DMS79 treated with DMSO at 0.1 percent for 48 hours (cell line): ENCODE results near the gene CNPPD1.

Experiments used
- DNase-seq: peaks from one replicate; lab custom pipeline; 2025; lab: John Stamatoyannopoulos, UW

CNPPD1 gene

GRCh38 chr2:219176818-219177551 lies at the start of gene CNPPD1:
Gene CNPPD1 (minus strand): TSS chr2:219176925. CDS start chr2:219176828, 97 bp downstream.
- DNase-seq: peak; percentile 66

GRCh38 chr2:219225350-219225749 lies 48.6 kb upstream of the CNPPD1 start:
- DNase-seq: no peak

- no peak for DNase-seq
Measured at GRCh38 chr2:219223831-219224610, 47.3 kb upstream of the CNPPD1 start.

GRCh38 chr2:219221957-219222518 lies 45.3 kb upstream of the CNPPD1 start:
- no peak for DNase-seq

- peak; percentile 3 for DNase-seq
Measured at GRCh38 chr2:219220652-219221402, 44.1 kb upstream of the CNPPD1 start.

- no peak for DNase-seq
Measured at GRCh38 chr2:219219784-219220532, 43.2 kb upstream of the CNPPD1 start.

- peak; percentile 83 for DNase-seq
Measured at GRCh38 chr2:219218732-219219701, 42.3 kb upstream of the CNPPD1 start, which contains the start of gene ABCB6. Gene ABCB6 (minus strand): TSS chr2:219218958. CDS start chr2:219218673, 285 bp downstream.

- peak; percentile 64 for DNase-seq
Measured at GRCh38 chr2:219218217-219218731, 41.5 kb upstream of the CNPPD1 start.

GRCh38 chr2:219216535-219216915 lies 39.8 kb upstream of the CNPPD1 start:
- DNase-seq: no peak

- no peak for DNase-seq
Measured at GRCh38 chr2:219215871-219216534, 39.3 kb upstream of the CNPPD1 start.

GRCh38 chr2:219214786-219215185 lies 38.1 kb upstream of the CNPPD1 start:
- DNase-seq: no peak

- no peak for DNase-seq
Measured at GRCh38 chr2:219214141-219214540, 37.4 kb upstream of the CNPPD1 start.

GRCh38 chr2:219213486-219214071 lies 36.9 kb upstream of the CNPPD1 start:
- DNase-seq: no peak

- no peak for DNase-seq
Measured at GRCh38 chr2:219213026-219213415, 36.3 kb upstream of the CNPPD1 start.

- DNase-seq: no peak
Measured at GRCh38 chr2:219210886-219211362, 34.2 kb upstream of the CNPPD1 start.

- no peak for DNase-seq
Measured at GRCh38 chr2:219210196-219210885, 33.6 kb upstream of the CNPPD1 start.

GRCh38 chr2:219209236-219210195 lies 32.8 kb upstream of the CNPPD1 start:
- DNase-seq: no peak
